Uterus (tissue), 2 donors: ENCODE measurements around the gene DDX19B.

Experiments
- CTCF ChIP-seq, 4 experiments: fragments of 200-600 bp in 2 of 4; fragments of 450-650 bp in 2 of 4; sonication (generic) in 2 of 4; IDR thresholded peaks; one replicate each; pipeline ENCODE4 v1.5.1; 2016 to 2019; ENCODE audit warnings: antibody characterized with exemption in 4 of 4, mild to moderate bottlenecking in 2 of 4, moderate library complexity in 1 of 4
- POLR2A ChIP-seq, 2 donors: fragments of 450-650 bp; IDR thresholded peaks; one replicate each; pipeline ENCODE4 v1.6.1; 2016; ENCODE audit warnings: antibody characterized with exemption in 2 of 2, mild to moderate bottlenecking in 1 of 2, moderate library complexity in 1 of 2

- TF ChIP-seq POLR2A (IDR thresholded peaks at IDR 0.05) (no peak), CTCF (IDR thresholded peaks at IDR 0.05) (no peak)
Measured at GRCh38 chr16:70258946-70259345, 40.0 kb upstream of the DDX19B start.
